SIG-M5 (cell line): Measurements from ENCODE around the gene PRR27.

Experiments used
- DNase-seq: peaks from one replicate; lab custom pipeline; 2025; lab: John Stamatoyannopoulos, UW

PRR27 gene

GRCh38 chr4:70153937-70154336 lies at the start of gene PRR27:
Gene PRR27, plus strand, starts transcription at chr4:70154237. Its CDS starts 139 bp downstream, at chr4:70154376.
- DNase-seq: no peak

GRCh38 chr4:70110917-70111316 lies 43.1 kb upstream of the PRR27 start:
- DNase-seq: no peak

- no peak for DNase-seq
These were observed 40.4 kb upstream of the PRR27 start for GRCh38 chr4:70113656-70114055.

GRCh38 chr4:70114096-70114495 lies 39.9 kb upstream of the PRR27 start:
- DNase-seq: no peak

- no peak for DNase-seq
These were observed 33.7 kb upstream of the PRR27 start for GRCh38 chr4:70120323-70120722.

- no peak for DNase-seq
These were observed 20.6 kb upstream of the PRR27 start for GRCh38 chr4:70133473-70133872.

- DNase-seq: no peak
These were observed 15.3 kb upstream of the PRR27 start for GRCh38 chr4:70138751-70139150.

- DNase-seq: no peak
These were observed 2.8 kb upstream of the PRR27 start for GRCh38 chr4:70151271-70151670.

- DNase-seq: no peak
These were observed 1.9 kb upstream of the PRR27 start for GRCh38 chr4:70152088-70152487.

- no peak for DNase-seq
These were observed 4.5 kb downstream of the PRR27 start for GRCh38 chr4:70158576-70158975.

- DNase-seq: no peak
These were observed 23.1 kb downstream of the PRR27 start for GRCh38 chr4:70177090-70177489.

- DNase-seq: no peak
These were observed 24.1 kb downstream of the PRR27 start for GRCh38 chr4:70178075-70178660.

GRCh38 chr4:70179811-70180210 lies 25.8 kb downstream of the PRR27 start:
- no peak for DNase-seq

- DNase-seq: no peak
These were observed 27.8 kb downstream of the PRR27 start for GRCh38 chr4:70181864-70182263.

- DNase-seq: no peak
These were observed 28.6 kb downstream of the PRR27 start for GRCh38 chr4:70182517-70183167.

GRCh38 chr4:70183168-70183939 lies 29.3 kb downstream of the PRR27 start:
- no peak for DNase-seq

- DNase-seq: no peak
These were observed 29.9 kb downstream of the PRR27 start for GRCh38 chr4:70183940-70184246.

- DNase-seq: no peak
These were observed 33.2 kb downstream of the PRR27 start for GRCh38 chr4:70187216-70187615.

GRCh38 chr4:70190579-70190978 lies 36.5 kb downstream of the PRR27 start:
- no peak for DNase-seq

- no peak for DNase-seq
These were observed 37.6 kb downstream of the PRR27 start for GRCh38 chr4:70191647-70192046.

GRCh38 chr4:70192895-70193294 lies 38.9 kb downstream of the PRR27 start:
- DNase-seq: no peak

GRCh38 chr4:70195425-70195824 lies 41.4 kb downstream of the PRR27 start, which contains the start of gene ODAM:
Gene ODAM, plus strand, starts transcription at chr4:70195725. Its CDS starts 819 bp downstream, at chr4:70196544.
- no peak for DNase-seq

- no peak for DNase-seq
These were observed 42.8 kb downstream of the PRR27 start for GRCh38 chr4:70196857-70197256.
